Muscle of back (tissue), 11 donors: ENCODE results near the gene WDFY3. TPM values are rescaled to one million over a fixed set of nuclear protein-coding genes. Genes with fewer than 3 reads are reported as not detected.

ENCODE experiments used
- DNase-seq, 3 donors: peaks; one replicate each; pipeline versions ENCODE4 v3.0.0 to v3.0.0-alpha.2; 2013
- polyA plus RNA-seq, 10 donors: library from polyadenylated mRNA; unstranded; fragments of 120-200 nt; gene quantifications; one replicate each; pipeline ENCODE4 v1.2.1, GENCODE V29; 2013; ENCODE audit not compliant: insufficient read length in 10 of 10

Gene WDFY3
- polyA plus RNA-seq, 10 donors: 17.1 to 25.0 (median 22.3) TPM

DNA sequence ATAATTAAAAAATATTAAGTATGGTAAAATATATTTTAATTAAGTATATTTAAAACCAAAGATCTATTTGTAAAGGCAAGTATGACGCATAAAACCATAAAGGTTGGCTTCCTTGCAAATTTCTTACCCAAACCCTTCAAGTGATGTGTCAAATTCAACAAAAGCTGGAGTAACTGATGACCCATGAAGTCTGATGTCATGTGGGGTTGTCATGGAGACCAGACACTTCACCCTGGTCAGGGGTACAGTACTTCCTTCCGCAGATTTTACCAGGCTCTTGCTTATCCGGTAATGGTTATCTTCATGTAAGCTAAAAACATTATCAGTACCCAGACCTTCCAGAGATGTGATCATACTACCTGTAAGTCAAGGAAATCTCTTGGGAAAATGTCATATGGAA, 170.1 kb downstream of the WDFY3 start:
- no peak for DNase-seq

DNA sequence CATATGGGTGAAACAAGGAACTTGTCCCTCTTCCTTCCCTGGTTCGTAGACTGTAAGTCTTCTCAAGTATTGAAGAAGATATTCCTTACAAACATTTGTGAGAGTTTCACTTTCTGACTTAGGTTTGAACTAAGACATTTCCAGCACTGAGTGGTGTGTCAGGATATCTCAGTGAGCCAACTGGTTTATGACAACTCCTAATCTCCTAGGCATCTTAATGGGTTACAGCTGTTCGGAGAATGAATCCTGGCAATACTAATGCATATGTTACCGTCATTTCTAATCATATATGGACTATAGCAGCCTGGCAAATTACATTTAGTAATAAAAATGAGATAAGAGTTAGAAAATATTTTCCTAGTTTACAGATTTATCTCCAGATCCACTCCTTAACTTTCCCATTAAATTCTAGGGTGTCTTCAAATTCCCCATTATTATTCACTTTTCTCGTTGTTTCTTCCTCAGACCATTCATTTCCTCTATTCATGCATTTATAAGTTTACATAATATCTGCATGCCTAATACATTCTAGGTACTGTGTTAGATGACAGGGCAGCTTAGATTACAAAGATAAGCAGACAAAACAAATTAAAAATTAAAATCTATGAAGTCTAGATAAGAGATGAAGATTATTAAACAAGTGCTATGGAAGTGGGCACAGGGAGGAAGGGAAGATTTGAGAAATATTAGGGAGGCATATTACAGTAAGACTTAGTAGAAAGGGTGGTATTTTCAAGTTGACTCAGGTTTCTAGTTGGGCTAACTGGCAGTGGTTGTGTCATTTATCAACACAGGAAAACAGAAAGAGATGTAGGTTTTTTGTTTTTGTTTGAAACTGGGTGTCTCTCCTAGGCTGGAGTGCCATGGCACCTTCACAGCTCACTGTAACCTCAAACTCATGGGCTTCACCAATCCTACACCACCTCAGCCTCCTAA, 173.9 kb downstream of the WDFY3 start:
- DNase-seq: peak; percentile 27 to 71 (median 48)

DNA sequence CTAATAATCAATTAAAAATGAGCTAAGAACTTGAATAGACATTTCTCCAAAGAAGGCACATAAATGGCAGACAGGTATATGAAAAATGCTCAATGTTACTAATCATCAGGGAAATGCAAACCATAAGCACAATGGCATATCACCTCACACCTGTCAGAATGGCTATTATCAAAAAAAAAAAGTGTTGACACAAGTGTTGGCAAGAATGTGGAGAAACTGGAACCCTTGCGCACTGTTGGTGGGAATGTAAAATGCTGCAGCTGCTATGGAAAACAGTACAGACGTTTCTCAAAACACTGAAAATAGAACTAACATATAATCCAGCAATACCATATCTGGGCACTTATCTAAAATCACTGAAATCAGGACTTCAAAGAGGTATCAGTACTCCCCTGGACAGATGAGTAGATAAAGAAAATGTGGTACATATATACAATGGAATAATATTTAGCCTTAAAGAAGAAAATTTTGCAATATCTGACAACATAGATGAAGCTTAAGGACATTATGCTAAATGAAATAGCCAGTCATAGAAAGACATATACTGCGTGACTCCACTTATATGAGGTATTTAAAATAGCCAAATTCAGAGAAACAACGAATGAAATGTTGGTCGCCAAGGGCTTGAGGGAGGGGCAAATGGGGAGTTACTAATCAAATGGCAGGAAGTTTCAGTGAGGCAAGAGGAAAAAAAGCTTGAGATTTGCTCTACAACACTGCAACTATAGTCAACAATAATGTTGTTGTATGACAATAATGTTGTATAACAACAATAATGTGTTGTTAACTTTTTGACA, 175.5 kb downstream of the WDFY3 start:
- no peak for DNase-seq

DNA sequence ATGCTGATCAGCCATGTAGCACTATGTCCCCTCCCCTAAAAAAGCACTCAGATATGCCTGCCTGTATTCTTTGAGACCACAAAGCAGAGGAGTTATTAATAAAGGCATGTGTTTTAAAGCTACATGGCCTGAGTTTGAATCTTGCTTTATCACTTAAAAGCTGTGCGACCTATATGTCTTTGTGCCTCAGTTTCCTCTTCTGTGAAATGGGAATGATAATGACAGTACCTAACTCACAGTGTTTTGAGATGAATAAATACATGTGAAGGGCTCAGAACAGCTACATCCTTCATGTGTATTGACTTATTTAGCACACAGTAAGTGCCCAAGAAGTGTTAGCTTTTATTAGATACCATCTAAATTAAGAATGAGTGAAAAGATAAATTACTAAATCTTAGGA, 180.0 kb downstream of the WDFY3 start:
- DNase-seq: no peak

DNA sequence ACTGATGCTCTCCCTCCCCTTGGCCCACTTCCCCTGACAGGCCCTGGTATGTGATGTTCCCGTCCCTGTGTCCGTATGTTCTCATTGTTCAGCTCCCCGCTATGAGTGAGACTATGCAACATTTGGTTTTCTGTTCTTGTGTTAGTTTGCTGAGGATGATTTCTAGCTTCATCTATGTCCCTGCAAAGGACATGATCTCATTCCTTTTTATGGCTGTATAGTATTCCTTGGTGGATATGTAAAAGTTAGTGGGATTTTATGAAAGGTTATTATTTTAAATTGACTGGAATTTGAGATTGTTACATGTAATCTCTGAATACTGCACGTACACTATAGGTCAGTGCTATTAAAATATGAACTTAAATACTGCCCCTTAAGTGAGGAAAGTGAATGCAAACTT, 184.0 kb downstream of the WDFY3 start:
- no peak for DNase-seq

DNA sequence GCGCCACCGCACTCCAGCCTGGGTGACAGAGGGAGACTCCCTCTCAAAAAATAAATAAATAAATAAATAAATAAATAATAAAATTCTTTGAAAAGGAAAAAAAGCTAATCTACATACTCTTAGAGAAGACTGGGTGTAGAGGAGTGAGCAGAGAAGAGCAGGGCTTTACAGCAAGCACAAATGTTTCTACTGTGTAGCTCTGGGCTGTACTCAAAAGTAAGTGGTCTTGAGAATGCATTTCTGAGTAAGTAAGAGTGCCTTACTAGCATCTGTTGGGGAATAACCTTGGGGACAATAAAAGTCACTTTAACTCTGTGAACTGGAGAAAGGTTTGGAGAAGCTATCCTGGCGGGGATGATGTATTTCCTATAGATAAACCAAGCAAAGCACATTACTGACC, 185.8 kb downstream of the WDFY3 start:
- DNase-seq: no peak

DNA sequence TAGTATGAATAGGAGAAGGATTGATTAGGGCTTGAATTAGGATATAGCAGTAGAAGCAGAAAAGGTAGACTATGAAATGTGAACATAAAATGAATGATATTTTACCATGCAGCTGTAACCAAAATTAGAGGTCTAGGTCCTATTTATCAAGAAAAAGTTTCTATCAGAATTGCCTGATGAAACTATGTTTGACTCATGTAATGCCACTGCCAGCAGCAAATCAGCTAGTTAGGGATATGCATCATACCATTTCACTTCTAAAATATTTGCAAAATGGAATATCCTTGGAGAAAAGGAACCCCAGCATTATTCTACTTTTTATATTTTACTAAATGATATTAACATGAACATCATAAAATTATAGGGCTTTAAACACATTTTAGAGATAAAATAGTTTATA, 188.4 kb downstream of the WDFY3 start:
- DNase-seq: no peak

DNA sequence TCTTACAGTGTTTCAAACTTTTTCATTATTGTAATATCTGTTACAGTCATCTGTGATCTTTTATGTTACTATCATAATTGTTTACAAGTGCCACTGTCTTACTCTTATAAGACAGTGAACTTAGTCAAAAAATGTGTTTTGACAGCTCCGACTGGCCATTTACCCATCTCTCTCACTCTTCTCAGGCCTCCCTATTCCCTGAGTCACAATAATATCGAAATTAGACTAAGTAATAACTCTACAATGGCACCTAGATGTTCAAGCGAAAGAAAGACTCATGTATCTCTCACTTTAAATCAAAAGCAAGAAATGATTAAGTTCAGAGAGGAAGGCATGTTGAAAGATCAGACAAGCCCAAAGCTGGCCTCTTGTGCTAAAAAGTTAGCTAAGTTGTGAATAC, 199.3 kb downstream of the WDFY3 start:
- DNase-seq: no peak

DNA sequence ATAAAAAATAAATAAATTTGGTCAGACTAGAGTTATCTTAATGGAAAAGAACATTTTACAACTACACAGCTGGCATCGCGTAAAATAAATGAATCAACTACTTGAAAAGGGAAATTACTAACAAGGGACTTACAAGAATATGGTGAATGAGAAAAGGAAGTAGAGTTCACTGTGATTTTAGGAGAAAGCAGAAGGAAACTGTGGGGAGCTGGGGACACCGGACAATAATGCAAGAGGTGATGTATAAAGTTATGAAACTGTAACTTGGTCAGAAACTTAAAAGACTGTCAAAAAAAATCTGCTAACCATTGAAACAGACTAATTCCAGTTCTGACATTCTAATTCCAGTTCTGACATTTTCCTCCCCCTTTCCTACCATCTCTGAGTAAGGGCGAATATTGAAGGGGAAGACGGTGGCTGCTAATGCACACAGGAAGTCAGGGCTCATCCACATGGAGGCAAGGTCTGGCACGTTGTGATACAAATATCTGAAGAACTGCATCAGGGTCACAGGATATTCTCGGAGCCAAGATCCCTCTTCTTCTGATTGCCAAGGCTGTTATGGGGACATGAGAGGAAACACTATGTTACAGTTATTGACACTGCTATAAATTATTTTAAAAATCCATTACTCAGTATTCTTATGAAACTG, 213.0 kb downstream of the WDFY3 start:
- peak in 1 of 3 donors; percentile 4 for DNase-seq

DNA sequence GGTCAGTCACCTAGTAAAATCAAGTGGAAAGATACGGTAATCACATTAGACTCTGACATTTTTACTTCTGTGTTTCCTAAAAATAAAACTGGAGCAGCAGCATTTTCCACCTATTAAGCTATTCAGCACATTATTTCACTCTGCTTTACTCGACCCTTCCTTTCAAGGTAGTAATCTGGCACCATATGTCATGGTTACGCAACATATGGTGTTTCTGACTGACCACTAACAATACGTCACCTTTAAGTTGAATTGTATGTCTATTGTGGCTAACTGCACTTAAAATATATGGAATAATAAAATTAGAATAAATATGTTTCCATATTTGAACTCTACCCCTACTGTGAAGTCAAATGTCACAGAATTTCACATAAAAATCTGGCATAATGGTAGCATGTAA, 214.8 kb downstream of the WDFY3 start:
- no peak for DNase-seq

DNA sequence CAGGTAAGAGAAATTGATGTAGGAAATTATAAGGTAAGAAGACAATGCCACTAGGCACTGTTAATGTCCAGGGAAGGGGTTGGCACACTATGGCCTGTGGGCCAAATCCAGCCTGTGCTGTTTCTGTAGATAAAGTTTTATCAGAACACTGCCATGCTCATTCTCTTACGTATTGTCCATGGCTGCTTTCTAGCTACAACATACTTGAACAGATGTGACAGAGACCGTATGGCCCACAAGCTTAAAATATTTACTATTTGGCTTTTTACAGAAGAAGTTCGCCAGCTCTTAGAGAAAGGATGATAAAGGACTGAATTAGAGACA, 215.6 kb downstream of the WDFY3 start:
- no peak for DNase-seq

DNA sequence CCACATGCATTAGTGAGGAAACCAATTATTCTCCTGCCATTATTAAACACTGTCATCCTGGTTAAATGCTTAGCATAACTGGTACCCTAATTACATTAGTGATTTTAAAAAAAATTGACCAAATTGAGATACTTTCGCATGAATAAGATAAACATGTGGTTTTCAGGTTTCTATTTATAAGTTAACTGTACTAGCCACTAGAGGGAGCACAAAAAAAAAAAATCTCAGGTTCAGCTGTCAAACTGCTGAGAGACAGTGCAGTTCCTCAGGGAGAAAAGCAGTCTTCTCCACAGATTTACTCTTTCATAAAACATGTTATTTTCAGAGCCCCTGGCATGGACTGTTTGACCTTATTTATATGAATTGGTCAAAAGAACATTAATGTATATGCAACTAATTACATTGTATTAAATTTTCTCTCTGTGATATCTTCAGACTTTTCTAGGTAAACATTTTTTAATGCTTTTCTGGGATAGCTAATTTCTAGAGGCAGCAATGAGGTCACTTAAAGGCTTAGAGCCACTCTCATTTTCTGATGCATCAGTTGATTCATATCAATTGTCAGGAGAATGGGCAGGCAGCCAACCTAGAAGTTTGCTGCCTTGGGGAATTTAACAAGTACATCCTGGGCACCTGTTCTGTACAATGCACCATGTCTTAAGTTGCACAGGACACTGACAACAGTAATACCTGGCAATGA, 216.1 kb downstream of the WDFY3 start:
- peak; percentile 35 to 60 (median 46) for DNase-seq

DNA sequence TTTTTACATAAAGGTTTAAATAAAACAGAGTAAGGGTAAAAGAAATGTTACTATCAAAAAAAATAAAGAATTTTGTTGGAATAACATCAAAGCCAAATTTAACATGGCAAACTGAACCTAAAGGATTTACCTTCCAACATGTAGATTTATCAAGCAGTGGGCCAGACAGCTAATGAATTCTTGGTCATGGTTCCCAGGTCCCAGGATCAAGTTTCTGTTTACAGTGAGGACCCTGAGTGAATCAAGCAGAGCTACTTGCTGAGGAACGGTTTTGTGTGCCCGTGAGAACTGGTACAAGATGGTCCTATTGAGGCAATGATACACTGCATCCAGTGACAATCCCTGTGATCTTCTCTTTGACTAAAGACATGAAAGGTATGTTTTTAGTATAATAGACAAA, 226.4 kb downstream of the WDFY3 start:
- no peak for DNase-seq

DNA sequence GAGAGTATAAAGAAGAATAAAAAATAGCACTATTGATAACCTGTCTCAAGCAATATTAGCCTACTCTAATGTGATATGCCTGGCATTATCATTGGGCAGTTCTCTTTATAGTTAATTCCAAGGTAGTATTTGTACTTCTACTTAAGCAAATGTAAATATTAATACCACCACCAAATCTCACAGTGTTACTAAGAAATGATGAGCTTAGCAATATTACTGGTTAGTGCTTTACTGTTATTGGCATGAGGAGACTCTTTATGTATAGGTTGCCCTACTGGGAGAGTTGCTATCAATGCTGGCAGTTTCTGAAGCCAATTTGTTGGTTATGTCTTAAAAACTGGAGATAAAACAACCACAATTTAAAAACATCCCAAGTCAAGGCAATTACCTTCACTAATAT, 227.9 kb downstream of the WDFY3 start:
- no peak for DNase-seq

DNA sequence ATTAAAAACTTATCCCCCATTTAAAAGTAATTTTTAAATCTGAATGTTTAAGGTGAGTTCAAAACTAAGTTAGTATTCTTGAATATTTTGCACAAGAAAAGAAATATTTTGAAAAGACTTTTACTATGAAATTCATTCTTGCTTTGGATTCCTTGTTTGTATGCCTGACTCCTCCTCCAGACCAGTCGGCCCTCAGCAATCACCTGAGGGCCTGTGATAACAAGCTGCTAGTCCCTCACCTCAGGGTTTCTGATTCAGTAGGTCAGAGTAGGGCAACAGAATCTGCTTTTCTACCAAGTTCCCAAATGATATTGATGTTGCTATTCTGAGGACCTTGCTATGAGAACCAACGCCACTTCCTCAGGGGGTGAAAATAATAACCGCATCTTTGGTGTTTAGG, 228.8 kb downstream of the WDFY3 start:
- no peak for DNase-seq

DNA sequence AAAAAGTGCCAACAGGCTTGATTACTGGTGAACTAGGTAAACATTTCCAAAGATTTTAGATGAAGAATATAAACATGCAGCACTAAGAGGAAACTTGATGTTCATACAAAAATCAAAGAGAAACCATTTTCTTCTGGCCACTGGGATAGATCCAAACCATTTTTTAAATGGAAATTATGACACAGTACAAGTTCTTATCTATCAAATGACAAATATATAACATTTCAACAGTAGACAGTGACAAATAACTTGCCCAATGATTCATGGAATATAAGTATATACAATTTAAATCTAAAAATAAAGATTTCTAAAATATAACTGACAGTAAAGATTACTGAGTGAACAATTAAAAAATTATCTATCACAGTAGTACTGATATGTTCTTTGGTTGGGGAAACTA, 232.5 kb downstream of the WDFY3 start:
- no peak for DNase-seq

DNA sequence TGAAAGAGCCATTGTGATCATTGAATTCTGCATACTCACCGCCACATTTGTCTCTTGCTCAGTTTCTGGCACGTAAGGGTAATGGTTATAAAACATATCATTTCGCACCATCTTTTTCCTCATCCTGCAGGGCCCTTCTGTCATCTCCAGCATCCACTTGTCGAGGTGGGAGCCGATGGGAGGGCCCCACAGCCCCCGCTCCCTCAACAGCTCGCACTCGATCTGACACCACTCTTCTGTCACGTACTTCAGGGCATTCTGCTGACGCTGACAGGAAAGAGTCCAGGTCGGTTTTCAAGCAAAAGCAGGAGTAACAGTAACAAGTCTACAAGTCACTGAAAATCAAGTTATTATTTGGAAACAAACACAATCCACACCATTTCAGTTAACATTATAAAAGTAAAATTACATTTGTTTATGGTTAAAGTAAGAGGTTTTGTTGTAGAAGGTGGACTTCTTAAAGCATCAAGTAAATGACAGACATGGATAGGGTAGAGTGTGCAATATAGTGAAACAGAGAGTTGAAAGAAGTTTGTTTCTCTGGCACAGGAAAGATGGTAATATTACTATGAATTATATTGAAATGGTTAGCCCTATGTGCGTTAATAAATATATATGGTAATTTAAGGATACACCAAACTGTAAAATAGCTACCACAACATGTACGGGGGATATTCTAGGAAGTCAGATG, 233.0 kb downstream of the WDFY3 start:
- DNase-seq: no peak

DNA sequence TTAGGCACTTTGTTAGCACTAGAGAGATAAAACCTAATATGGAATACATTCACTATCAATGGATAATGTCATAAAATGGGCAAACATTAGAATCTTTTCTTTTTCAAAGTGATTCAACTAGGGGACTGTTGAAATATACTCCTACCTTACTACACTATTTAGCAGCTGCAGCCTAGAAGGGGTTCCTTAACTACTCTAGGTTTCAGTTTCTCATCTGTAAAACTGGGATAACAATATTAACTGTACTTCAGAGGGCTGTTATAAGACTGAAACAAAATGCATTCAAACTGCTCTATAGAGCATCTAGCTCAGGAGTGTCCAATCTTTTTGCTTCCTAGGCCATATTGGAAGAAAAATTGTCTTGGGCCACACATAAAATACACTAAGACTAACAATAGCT, 236.1 kb downstream of the WDFY3 start:
- DNase-seq: no peak

DNA sequence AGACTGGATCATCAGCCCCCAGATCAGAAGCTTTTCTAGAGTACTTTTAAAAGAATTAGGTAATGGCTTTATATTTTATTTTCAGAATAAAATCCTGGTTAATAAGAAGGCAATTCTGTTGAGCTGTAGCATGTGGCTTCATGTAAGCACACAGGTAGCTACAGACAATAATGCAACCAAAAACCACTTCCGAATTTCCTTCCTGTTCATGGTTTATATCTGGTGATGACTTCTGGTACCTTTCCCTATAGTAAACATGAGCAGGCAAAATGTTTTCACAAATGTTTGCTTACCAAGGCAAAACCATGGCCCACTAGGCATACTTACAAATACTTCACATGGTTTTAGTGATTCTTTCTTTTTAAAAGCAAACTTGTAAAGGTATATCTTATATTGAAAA, 239.0 kb downstream of the WDFY3 start:
- no peak for DNase-seq

DNA sequence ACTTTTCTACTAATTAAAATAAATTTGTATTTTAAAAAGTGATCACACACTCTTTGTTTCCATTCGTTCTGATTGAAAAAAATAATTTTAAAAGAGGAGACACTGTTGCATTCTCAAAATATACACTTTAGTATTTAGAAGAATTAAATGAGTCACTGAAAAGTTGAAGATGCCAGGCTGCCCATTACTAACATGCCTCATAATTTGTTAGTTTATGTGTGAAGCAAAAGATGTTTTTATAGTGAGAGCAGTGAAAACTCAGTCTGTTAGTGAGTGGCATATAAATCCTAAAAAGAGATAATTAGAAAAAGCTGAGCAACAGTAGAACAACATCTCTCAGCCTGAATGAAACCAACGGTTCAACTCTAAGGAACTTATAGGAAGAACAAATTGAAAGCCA, 240.1 kb downstream of the WDFY3 start:
- DNase-seq: no peak

DNA sequence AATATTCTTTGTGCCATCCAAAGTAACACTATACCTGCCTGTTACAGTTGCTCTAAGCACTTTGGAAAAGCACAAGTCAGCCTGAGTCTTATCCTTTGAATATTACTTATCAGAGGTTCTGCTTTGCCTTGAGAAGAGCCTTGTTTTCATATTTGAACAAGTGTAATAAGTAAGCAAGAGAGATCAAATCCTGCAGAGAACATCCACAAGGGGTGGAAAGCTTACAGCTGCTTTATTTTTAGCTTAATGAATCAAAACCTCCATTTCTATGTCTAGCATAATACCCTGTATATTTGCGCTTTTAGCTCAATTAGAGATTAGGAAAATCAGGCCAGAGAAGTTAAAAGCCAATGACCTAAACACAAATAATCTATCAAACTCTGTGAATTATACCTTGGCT, 243.8 kb downstream of the WDFY3 start:
- no peak for DNase-seq
